Stimulated activated naive CD8-positive, alpha-beta T cell treated with anti-CD3 and anti-CD28 coated beads, Interleukin-15, Interleukin-2, amounts not matched to agents 100 ng/mL and 50 ng/mL, for 24 hours (primary cell): ENCODE data around the gene DRC7.
"Not testable (repeated sequence)": the region's sequence is repeated elsewhere in the genome, so short reads cannot be mapped to it uniquely, and the experiment has no call there.

Experiments
- H3K27ac Mint-ChIP-seq: one replicate; pipeline ENCODE4 v1.8.0; 2021; ENCODE audit warnings: mild to moderate bottlenecking, mixed read lengths
- H3K27me3 Mint-ChIP-seq: one replicate; pipeline ENCODE4 v1.8.0; 2021; ENCODE audit warnings: mixed read lengths
- H3K36me3 Mint-ChIP-seq: one replicate; pipeline ENCODE4 v1.8.0; 2021; ENCODE audit warnings: low read depth, mixed read lengths
- H3K4me1 Mint-ChIP-seq: one replicate; pipeline ENCODE4 v1.8.0; 2021; ENCODE audit warnings: low read depth, mixed read lengths
- H3K4me3 Mint-ChIP-seq: one replicate; pipeline ENCODE4 v1.8.0; 2021; ENCODE audit warnings: mild to moderate bottlenecking, mixed read lengths
- H3K9me3 Mint-ChIP-seq: one replicate; pipeline ENCODE4 v1.8.0; 2021; ENCODE audit warnings: mixed read lengths

Gene DRC7

DNA sequence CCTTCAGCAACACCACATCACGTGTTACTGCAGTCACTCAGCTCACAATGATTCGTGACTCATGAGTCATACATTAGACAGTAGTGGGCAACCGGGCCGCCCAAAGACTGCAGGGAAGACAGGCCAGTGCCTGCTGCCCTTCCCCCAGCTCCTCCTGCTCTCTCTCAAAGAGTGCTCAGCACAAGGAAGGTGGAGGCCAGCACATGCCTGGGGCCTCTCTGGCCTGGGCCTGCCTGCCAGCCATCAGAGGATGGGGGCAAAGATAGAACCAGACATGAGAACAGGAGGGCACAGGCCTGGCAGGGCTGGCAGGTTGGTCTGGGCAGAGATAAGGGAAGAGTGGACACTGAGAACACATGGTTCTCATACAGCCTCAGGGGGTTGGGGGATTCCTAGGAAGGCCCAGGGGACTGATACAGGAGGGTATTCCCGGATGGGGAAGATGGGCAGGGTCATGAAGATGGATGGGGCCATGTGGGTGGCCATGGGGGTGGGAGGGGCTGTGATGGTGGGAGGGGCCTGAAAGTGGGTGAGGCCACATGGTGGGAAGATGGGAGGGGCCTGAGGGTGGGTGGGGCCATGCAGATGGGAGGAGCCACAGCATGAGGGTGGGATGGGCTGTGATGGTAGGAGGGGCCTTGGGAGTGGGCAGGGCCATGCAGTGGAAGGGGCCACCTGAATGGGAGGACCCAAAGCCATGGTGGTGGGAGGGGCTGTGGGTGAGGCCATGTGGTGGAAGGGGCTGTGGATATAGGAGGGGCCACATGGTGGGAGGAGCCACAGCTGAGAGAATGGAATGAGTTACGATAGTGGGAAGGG lies 69.9 kb downstream of the DRC7 start:
- Mint-ChIP-seq H3K4me1 (no peaks in the 10 kb centered on the region), H3K27ac (no peak overlapping the region), H3K4me3 (no peak overlapping the region), H3K36me3 (no peaks in the 10 kb centered on the region), H3K27me3 (no peaks in the 10 kb centered on the region), H3K9me3 (no peaks in the 10 kb centered on the region)

- no peaks in the 10 kb centered on the region for H3K36me3 Mint-ChIP-seq
- H3K27me3 Mint-ChIP-seq = no peaks in the 10 kb centered on the region
- no peak overlapping the region for H3K27ac Mint-ChIP-seq
- no peaks in the 10 kb centered on the region for H3K9me3 Mint-ChIP-seq
- H3K4me3 Mint-ChIP-seq = no peak overlapping the region
- H3K4me1 Mint-ChIP-seq = no peaks in the 10 kb centered on the region
These were observed 70.6 kb downstream of the DRC7 start for GRCh38 chr16:57765160-57765728.

- no peaks in the 10 kb centered on the region for H3K9me3 Mint-ChIP-seq
- no peak overlapping the region for H3K27ac Mint-ChIP-seq
- H3K36me3 Mint-ChIP-seq = no peaks in the 10 kb centered on the region
- no peaks in the 10 kb centered on the region for H3K27me3 Mint-ChIP-seq
- H3K4me3 Mint-ChIP-seq = no peak overlapping the region
- H3K4me1 Mint-ChIP-seq = no peaks in the 10 kb centered on the region
These were observed 72.2 kb downstream of the DRC7 start for GRCh38 chr16:57766714-57767348.

DNA sequence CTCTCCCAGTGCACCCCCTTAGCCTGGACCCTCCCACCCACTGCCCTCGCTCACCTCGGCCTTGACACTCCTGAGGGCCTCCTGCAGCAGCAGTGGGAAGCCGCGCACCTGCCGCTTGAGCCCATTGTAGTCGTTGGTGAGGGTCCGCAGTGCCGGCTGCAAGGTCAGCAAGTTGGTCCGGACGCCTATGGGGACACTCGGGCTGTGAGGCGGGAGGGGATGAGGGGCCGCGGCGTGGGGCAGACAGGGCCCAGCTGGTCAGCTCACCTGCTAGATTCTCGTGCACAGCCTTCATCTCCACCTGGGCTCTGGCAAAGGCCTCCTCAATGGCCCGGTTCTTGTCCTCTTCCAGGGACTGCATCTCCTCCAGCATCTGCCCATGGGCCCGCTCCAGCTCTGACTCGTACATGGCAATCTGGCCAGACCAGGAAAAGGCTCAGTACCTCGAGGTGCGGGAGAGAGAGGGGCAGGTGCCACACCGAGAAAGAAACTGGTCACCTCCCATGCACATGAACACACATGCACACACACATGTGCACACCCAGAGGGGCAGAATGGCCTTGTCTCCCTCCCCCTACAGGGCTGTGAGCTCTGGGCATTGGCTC lies 75.0 kb downstream of the DRC7 start:
- no peaks in the 10 kb centered on the region for H3K4me1 Mint-ChIP-seq
- no peaks in the 10 kb centered on the region for H3K36me3 Mint-ChIP-seq
- H3K27ac Mint-ChIP-seq = no peak overlapping the region
- no peaks in the 10 kb centered on the region for H3K9me3 Mint-ChIP-seq
- H3K27me3 Mint-ChIP-seq = no peaks in the 10 kb centered on the region
- no peak overlapping the region for H3K4me3 Mint-ChIP-seq

- no peaks in the 10 kb centered on the region for H3K9me3 Mint-ChIP-seq
- no peaks in the 10 kb centered on the region for H3K4me1 Mint-ChIP-seq
- H3K4me3 Mint-ChIP-seq = no peak overlapping the region
- H3K27ac Mint-ChIP-seq = no peak overlapping the region
- no peaks in the 10 kb centered on the region for H3K27me3 Mint-ChIP-seq
- no peaks in the 10 kb centered on the region for H3K36me3 Mint-ChIP-seq
These were observed 75.8 kb downstream of the DRC7 start for GRCh38 chr16:57770361-57770760.

GRCh38 chr16:57771141-57771785 lies 76.7 kb downstream of the DRC7 start:
- no peaks in the 10 kb centered on the region for H3K9me3 Mint-ChIP-seq
- H3K4me3 Mint-ChIP-seq = no peak overlapping the region
- no peaks in the 10 kb centered on the region for H3K27me3 Mint-ChIP-seq
- no peaks in the 10 kb centered on the region for H3K4me1 Mint-ChIP-seq
- no peak overlapping the region for H3K27ac Mint-ChIP-seq
- no peaks in the 10 kb centered on the region for H3K36me3 Mint-ChIP-seq

DNA sequence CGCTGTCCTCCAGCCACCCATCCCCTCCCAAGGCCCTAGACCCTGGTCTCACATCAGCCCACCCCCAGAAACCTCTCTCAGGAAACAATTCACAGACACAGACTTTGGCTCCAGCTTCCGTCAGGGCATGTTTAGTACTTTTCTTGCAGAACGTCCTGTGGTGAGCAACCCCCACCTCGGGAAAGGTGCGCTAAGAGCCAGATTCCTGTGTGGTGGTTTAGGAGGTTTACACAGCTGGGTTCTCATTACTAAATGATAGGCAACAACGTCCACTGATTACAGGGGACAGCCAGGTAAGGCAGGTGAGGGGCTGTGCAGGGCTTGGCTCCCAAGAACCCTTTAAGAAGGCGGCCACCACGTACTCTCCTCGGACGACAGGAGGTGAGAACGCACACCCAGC lies 78.4 kb downstream of the DRC7 start:
- Mint-ChIP-seq H3K27me3 (no peaks in the 10 kb centered on the region), H3K4me3 (no peak overlapping the region), H3K9me3 (no peaks in the 10 kb centered on the region), H3K4me1 (no peaks in the 10 kb centered on the region), H3K36me3 (no peaks in the 10 kb centered on the region), H3K27ac (no peak overlapping the region)

- Mint-ChIP-seq H3K4me3 (no peak overlapping the region), H3K9me3 (no peaks in the 10 kb centered on the region), H3K27me3 (no peaks in the 10 kb centered on the region), H3K4me1 (no peaks in the 10 kb centered on the region), H3K27ac (no peak overlapping the region), H3K36me3 (no peaks in the 10 kb centered on the region)
These were observed 79.2 kb downstream of the DRC7 start for GRCh38 chr16:57773655-57774295.

- H3K4me1 Mint-ChIP-seq = peaks cover 3% of the 10 kb centered on the region
- no peak overlapping the region for H3K27ac Mint-ChIP-seq
- H3K4me3 Mint-ChIP-seq = no peak overlapping the region
- H3K27me3 Mint-ChIP-seq = no peaks in the 10 kb centered on the region
- H3K9me3 Mint-ChIP-seq = no peaks in the 10 kb centered on the region
- H3K36me3 Mint-ChIP-seq = no peaks in the 10 kb centered on the region
These were observed 80.2 kb downstream of the DRC7 start for GRCh38 chr16:57774705-57775285.

GRCh38 chr16:57775661-57776469 lies 81.3 kb downstream of the DRC7 start:
- no peaks in the 10 kb centered on the region for H3K27me3 Mint-ChIP-seq
- no peak overlapping the region for H3K27ac Mint-ChIP-seq

GRCh38 chr16:57778658-57779057 lies 84.1 kb downstream of the DRC7 start:
- peaks cover 3% of the 10 kb centered on the region for H3K4me1 Mint-ChIP-seq
- H3K27me3 Mint-ChIP-seq = no peaks in the 10 kb centered on the region
- H3K4me3 Mint-ChIP-seq = no peak overlapping the region
- no peaks in the 10 kb centered on the region for H3K36me3 Mint-ChIP-seq
- H3K9me3 Mint-ChIP-seq = no peaks in the 10 kb centered on the region
- H3K27ac Mint-ChIP-seq = no peak overlapping the region

More at GRCh38 chr16:57775661-57776469, 81.3 kb downstream of the DRC7 start:
- no peaks in the 10 kb centered on the region for H3K36me3 Mint-ChIP-seq
- no peaks in the 10 kb centered on the region for H3K9me3 Mint-ChIP-seq
- no peak overlapping the region for H3K4me3 Mint-ChIP-seq
- peaks cover 3% of the 10 kb centered on the region for H3K4me1 Mint-ChIP-seq

GRCh38 chr16:57779836-57780235 lies 85.2 kb downstream of the DRC7 start:
- not testable (repeated sequence) for H3K27me3 Mint-ChIP-seq, H3K4me3 Mint-ChIP-seq, H3K9me3 Mint-ChIP-seq, H3K36me3 Mint-ChIP-seq, H3K27ac Mint-ChIP-seq, H3K4me1 Mint-ChIP-seq

- no peaks in the 10 kb centered on the region for H3K9me3 Mint-ChIP-seq
- H3K36me3 Mint-ChIP-seq = no peaks in the 10 kb centered on the region
- no peak overlapping the region for H3K27ac Mint-ChIP-seq
- no peak overlapping the region for H3K4me3 Mint-ChIP-seq
- H3K27me3 Mint-ChIP-seq = no peaks in the 10 kb centered on the region
- peaks cover 3% of the 10 kb centered on the region for H3K4me1 Mint-ChIP-seq
These were observed 86.7 kb downstream of the DRC7 start for GRCh38 chr16:57781349-57781740.
